Activated T-cell treated with anti-CD3 and anti-CD28 coated beads for 48 hours (primary cell): ENCODE data around the gene SLC29A2.

Experiments
- DNase-seq: peaks from one replicate; pipeline ENCODE4 v3.0.0-alpha.2; 2020; ENCODE audit warnings: low read depth

SLC29A2 gene

DNA sequence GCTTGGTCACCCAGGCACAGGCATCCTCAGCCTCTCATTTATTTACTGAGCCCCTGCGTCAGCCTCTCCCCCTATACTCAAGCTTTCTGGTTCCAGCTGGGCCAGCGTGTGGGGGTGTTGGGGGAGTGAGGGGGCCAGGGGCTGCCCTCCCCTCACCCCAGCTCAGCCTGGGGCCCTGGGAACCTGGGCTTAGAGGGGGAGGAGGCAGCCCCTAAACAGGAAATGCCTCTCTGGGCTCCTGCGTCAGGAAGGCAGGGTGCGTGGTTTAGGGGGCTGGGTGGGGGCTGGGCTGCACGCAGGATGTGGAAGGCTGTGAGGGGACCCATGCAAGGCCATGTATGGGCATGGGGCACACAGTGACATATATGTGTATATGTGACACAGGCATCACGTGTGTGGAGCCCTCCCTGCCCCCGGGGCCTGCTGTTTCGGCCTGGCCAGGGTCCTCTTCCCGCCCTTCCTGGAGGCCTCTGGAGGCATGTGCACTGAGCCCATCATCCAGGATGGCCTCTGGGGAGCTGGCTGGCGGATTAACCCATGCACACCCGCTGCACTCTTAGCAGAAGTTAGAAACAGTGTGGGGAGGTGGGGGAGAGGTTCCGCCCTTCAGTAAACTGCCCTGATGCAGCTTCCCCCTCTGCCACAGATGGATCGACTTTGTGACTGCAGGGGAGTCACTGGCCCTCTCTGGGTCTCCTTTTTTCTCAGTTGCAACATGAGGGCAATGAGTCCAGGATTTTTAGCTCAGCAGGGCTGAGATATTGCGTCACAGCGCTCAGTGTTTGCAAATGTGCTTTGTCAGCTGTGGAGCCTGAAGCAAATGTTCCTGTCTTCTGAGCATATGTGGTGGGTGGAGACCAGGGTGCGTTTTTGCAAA, 53.6 kb downstream of the SLC29A2 start:
- peak; percentile 39 for DNase-seq

DNA sequence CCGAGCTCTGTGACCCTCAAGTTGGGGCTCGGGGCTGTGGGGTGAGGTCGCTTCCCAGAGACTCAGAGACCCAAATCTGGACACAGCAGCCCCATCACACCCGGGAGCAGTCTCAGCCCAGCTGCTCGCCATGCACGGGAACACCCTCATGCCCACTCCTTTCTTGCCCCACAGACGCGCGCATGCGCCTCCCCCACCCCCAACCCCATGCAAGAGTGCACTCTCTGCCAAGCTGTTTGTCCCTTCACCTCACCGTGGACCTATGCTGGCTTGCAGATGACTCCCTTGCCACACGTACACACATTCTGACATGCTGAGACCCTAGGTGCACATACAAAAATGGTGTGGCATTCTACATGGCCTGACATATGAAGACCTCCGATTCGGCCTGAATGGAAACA, 54.2 kb downstream of the SLC29A2 start:
- peak; percentile 41 for DNase-seq

DNA sequence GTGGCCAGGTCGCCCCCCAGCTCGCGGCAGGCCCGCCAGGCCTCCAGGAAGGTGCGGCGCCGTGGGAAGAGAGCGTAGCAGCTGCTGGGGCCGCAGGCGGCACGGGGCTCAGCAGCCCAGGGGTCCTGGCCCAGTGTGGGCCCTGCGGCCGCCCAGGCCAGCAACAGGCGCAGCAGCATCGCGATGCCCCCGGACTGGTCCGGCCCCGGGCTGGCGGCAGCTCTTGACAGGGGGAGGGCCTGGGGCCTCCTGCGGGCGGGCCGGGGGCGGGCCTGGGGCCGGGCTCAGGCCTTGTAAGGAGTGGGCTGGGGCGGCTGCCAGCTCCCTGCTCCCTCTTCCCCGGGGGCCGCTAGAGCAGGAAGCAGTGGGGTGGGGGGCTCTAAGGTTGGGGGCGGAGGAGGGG, 54.7 kb downstream of the SLC29A2 start, which contains the start of gene CD248:
Gene CD248, minus strand, starts transcription at position 196 of the 403 bp plus-strand sequence. Its CDS starts 17 bp downstream, at position 179.
- no peak for DNase-seq

DNA sequence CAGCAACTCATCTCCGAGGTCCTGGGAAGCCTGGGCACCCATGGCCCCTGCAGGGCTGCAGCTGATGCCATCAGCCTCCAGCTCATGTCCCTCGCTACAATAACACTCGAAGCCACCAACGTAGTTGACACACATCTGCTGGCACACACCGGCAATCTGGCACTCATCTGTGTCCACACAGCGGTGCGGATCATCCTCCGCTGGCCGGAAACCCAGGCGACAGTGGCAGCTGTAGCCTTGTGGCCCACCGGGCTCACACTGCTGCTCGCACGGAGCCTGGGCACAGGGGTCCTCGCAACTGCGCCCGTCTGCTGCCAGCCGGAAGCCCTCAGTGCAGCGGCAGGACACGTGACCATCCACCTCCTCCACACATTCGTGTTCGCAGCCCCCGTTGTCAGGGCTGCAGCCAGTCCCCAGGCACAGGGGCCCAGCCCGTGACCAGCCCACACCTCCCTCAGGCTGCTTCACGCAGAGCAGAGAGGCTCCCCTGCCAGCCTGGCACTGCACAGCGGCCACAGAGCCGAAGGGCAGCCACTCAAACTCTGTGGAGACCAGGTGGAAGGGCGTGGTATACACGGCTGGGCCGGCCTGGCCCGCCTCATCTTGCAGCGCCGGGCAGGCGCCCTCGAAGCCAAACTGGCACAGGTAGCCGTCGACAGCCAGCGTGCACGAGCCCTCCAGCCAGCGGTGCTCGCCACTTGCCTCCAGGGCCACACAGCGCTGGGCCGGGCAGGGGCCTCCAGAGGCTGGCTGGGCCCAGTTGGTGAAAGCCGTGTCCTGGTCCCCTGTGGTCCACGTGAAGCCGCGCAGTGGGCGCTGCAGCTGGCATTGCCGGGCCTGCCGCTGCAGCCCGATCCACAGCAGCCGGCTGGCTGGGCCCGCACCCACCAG, 55.4 kb downstream of the SLC29A2 start:
- DNase-seq, result no peak

DNA sequence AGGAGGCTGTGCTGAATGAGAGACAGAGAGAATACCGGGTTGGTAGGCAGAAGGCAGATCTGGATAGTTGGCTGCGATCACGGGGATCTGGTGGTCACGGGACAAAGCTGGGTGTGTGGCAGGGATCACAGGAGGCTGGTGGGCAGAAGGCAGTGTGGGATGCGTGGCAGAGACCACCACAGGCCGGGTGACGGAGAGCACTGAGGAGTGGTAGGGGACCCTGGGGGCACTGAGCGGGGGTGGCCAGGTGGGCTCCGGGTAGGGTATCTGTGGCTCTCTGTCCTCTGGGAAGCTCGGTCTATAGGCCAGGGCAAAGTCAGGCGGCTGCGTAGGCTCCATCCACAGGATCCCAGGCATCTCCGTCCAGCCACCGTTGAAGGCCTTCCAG, 56.1 kb downstream of the SLC29A2 start:
- DNase-seq, result no peak

DNA sequence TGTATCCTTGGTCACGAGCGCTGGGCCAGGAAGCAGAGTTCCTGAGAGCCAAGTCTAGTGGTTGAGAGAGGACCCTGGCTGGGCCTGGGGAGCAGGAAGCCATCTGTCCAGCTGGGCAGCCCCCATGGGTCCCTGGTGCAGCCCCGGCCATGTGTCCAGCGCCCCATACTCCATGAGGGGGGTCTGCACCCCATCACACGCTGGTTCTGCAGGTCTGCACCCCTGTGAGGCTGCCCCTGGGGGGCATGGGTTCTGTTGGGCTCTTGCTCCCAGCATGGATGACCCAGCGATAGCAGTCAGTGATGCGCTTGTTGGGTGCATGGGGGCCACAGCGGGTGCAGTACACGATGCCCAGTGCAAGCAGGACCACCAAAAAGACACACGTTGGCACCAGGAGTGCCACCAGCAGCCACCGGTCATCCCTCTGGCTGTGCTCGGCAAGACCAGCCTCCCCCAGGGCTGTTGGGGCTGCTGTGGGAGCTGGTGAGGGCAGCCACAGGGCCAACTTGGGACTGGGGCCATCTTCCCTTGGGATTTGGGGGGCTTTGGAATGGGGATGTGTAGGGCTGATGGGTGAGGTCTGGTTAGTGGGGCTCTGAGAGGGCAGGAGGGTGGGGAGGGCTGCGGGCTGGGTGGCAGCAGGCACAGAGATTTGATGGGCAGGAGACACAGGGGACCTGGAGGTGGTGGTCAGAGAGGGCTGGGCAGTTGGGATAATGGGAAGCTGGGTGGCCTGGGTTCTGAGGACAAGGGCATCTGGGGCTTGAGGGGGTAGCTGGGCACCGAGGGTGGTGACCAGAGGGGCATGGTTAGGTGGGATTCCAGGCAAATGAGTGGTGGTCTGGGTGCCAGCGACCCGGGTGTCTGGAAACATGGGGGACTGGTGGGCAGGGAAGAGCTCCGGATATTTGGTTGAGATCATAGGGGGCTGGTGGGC, 56.7 kb downstream of the SLC29A2 start:
- DNase-seq, result no peak

DNA sequence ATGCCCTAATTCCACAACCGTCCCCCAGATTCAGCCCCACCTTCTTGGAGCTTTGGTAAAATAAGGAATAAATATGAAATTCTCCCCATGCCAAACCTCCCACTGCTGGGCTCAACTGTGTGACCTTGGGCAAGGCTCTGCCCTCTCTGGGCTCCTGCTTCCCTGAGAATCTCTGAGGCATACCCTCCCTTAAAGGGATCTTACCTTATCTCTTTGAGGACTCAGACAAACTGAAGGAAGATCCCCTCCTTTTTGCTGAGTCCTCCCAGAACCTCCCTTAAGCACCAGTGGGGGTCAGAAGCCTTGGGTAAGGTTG, 57.4 kb downstream of the SLC29A2 start:
- DNase-seq, result no peak

DNA sequence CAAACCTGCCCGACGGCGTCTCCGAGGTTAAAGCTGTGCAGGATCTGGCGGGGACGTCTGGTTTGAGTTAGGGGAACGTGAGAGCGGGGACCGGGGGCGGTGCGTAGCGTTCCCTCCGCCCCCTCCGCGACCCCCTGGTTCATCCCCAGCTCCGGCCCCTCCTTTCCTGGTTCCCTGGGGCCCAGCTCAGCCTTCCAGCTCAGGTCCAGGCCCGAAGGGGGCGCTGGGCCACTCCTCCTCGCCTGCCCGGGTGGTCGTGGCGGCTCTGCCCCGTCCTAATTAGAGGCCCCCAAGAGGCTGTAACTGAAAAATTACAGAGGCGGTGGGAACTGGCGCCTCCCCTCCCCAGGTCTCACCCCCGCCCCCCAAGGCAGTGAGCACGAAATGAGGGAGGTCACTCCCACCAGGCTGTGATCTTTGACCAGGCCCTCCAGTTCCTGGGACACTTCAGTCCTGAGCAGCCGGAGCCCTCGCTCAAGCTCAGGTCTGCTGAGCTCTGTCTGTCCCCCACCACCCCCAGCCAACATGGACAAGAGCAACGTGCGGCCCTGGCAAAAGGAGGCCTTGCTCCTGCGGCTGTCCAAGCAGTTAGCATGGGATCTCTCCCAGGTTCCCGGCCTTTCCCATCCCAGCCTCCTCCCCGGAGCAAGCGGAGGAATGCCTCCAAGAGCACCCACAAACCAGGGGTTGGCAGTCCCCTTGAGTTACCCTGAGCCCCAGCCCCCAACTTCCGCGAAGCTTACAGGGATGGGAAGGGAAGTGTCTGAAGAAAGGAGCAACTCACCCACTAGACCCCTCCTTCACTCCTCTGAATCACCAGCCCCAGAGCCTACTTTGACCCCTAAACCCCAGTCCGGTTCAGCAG, 58.0 kb downstream of the SLC29A2 start:
- no peak for DNase-seq

DNA sequence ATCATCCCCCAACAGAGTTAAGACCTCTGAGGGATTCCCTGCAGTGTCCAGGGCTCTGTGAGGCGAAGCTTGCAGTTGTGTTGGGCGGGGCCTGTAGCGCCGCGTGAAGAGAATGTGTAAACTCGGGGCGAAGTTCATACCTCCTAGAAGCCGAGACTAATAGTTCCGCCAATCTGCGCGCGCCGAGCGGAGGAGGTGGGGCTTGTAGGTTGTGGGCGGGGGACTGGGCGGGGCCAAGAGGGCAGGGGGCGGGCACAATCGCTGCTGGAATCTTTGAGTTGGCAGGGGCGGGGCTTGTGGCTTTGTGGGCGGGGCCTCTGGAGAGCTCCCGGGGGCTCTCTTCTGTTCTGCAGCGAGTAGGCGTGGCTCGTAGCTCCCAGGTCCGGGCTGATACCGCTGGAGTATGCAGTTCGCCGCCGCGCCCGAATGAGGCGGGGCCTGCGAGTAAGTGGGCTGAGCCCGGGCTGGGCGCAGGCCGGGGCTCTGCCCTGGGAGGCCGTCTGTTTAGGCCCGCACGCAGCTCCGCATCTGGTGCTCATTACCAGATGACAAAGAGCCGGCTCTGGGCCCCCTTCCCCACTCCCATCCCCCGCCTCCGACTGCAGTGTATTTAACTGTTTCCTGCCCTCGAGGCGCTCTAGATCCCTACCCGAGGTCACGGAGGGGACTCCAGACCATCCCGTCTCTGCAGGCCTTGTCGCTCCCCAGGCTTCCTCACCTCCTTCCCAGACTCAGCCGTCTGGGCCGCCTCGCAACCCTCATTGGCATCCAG, 58.8 kb downstream of the SLC29A2 start:
- peak; percentile 90 for DNase-seq
